Measurements from ENCODE around the gene TSHZ3. TPM values are rescaled to one million over a fixed set of nuclear protein-coding genes. Genes with fewer than 3 reads are reported as not detected.

Gene TSHZ3
- total and polyA plus RNA-seq, 2 of the 8 experiments (the other 6 are each of a cell fraction or from before 2014, with no cell fraction given): 3.1 to 12.3 TPM

- no peaks in the 10 kb centered on the region for H4K20me1 ChIP-seq (replicated peaks in 1 of 2; ENCODE audit: control insufficient read depth in 1 of 2, insufficient read depth in 2 of 2, low read length in 2 of 2)
These were observed 28.5 kb upstream of the TSHZ3 start for GRCh38 chr19:31377736-31378135.

More at GRCh38 chr19:31377736-31378135, 28.5 kb upstream of the TSHZ3 start:
- H4K91ac ChIP-seq (replicated peaks; ENCODE audit: insufficient read length, low read length): no peak overlapping the region
- H2AFZ ChIP-seq (ENCODE audit: low read length): no peak overlapping the region
- no peak overlapping the region for H3K18ac ChIP-seq (ENCODE audit: extremely low read depth, low read length)
- ChIA-PET CTCF (ENCODE audit: partially characterized antibody) (interaction anchor here (1.5 kb wide), 1 partner anchor 8 kb away, joined by 3 read pairs; no protein-coding TSS in a partner anchor), POLR2A (ENCODE audit: partially characterized antibody) (no interaction called here)
- no peak overlapping the region for H4K5ac ChIP-seq (ENCODE audit: insufficient read length, low read depth, low read length)
- no peak overlapping the region for H3K4ac ChIP-seq (replicated peaks; ENCODE audit: insufficient read length, low read depth, low read length)
- TF ChIP-seq CREB1 (IDR thresholded peaks at IDR 0.05) (no peak), FOSL1 (IDR thresholded peaks at IDR 0.05; ENCODE audit: insufficient read depth, low read depth, low read length) (no peak), POU5F1 (IDR thresholded peaks at IDR 0.05; ENCODE audit: low read depth, low read length) (no peak), BRCA1 (IDR thresholded peaks at IDR 0.05; ENCODE audit: low read depth, low read length) (no peak), SP1 (IDR thresholded peaks at IDR 0.05; ENCODE audit: low read depth, low read length) (no peak), NRF1 (IDR thresholded peaks at IDR 0.05; ENCODE audit: low read depth, low read length) (no peak)
- TF ChIP-seq, protein P1, sequence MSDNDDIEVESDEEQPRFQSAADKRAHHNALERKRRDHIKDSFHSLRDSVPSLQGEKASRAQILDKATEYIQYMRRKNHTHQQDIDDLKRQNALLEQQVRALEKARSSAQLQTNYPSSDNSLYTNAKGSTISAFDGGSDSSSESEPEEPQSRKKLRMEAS (IDR thresholded peaks at IDR 0.05): no peak
- H3K23me2 ChIP-seq (ENCODE audit: low read depth, low read length): no peaks in the 10 kb centered on the region
- no peak overlapping the region for H4K8ac ChIP-seq (ENCODE audit: extremely low read depth, insufficient read depth, low read length)
- H3K9ac ChIP-seq (replicated peaks in 1 of 4; ENCODE audit: extremely low read depth in 1 of 4, low read depth in 3 of 4, low read length in 3 of 4): no peak overlapping the region
- WGBS, 2 experiments (ENCODE audit: extremely low coverage in 1 of 2, insufficient coverage in 1 of 2, insufficient read length in 1 of 2, insufficient replicate concordance in 2 of 2, low coverage in 1 of 2, low lambda C conversion rate in 2 of 2, missing lambda C conversion rate in 1 of 2): 91% methylated on average over 1 of the region's 1 CpG; no CpG with 5 or more reads in 1 of the 2 experiments
- H3K9me3 ChIP-seq (ENCODE audit: insufficient read depth in 2 of 2, low read depth in 1 of 2, low read length in 1 of 2): no peaks in the 10 kb centered on the region
- H2BK12ac ChIP-seq (ENCODE audit: low read depth, low read length): no peak overlapping the region
- H2AK5ac ChIP-seq (ENCODE audit: low read depth, low read length): no peak overlapping the region
- FAIRE-seq (no peak), DNase-seq (ENCODE audit: low read depth in 1 of 2, low spot score in 2 of 2) (no peak)
- H3K14ac ChIP-seq (ENCODE audit: insufficient read length): no peak overlapping the region
- H3K4me2 ChIP-seq (ENCODE audit: insufficient read depth in 1 of 2, low read depth in 2 of 2, low read length in 2 of 2): no peak overlapping the region
- no peaks in the 10 kb centered on the region for H3K36me3 ChIP-seq (ENCODE audit: control insufficient read depth in 2 of 4, insufficient read depth in 4 of 4, low read length in 3 of 4)
- no peak overlapping the region for H2BK20ac ChIP-seq (ENCODE audit: low read length)
- no peak overlapping the region for H3K27ac ChIP-seq (ENCODE audit: low read depth, low read length)
- H2BK15ac ChIP-seq (ENCODE audit: low read length): no peak overlapping the region
- no peak overlapping the region for H2BK5ac ChIP-seq (ENCODE audit: low read depth, low read length)
- H2BK120ac ChIP-seq (replicated peaks; ENCODE audit: low read depth, low read length): no peak overlapping the region
- no peaks in the 10 kb centered on the region for H3K79me2 ChIP-seq (ENCODE audit: control insufficient read depth in 1 of 2, insufficient read depth in 2 of 2, low read length in 2 of 2)
- H3K27me3 ChIP-seq (replicated peaks in 1 of 4; ENCODE audit: control insufficient read depth in 3 of 4, extremely low read depth in 1 of 4, insufficient read depth in 3 of 4, low read length in 3 of 4): no peaks in the 10 kb centered on the region
- H3K56ac ChIP-seq (replicated peaks; ENCODE audit: insufficient read length, low read depth, low read length): no peak overlapping the region
- H3K4me3 ChIP-seq (ENCODE audit: extremely low read depth in 1 of 4, insufficient read depth in 2 of 4, low read depth in 3 of 4, low read length in 4 of 4): no peak overlapping the region
- H3K23ac ChIP-seq (ENCODE audit: insufficient read length): no peak overlapping the region
- no peaks in the 10 kb centered on the region for H3K79me1 ChIP-seq (ENCODE audit: low read depth, low read length)
- H3K4me1 ChIP-seq (replicated peaks in 1 of 4; ENCODE audit: control insufficient read depth in 3 of 4, insufficient read depth in 4 of 4, low read length in 3 of 4): no peaks in the 10 kb centered on the region
